ENCODE results near the gene NTNG2.

GRCh38 chr9:132197856-132198550, 36.1 kb downstream of the NTNG2 start:
- TF ChIP-seq CTCF (conservative IDR thresholded peaks at IDR 0.05; ENCODE audit: low read length) (no peak), EZH2phosphoT487 (IDR thresholded peaks at IDR 0.05; ENCODE audit: borderline replicate concordance) (no peak)

Measured in Loucy (cell line).